ENCODE results near the gene PRTFDC1. TPM values are rescaled to one million over a fixed set of nuclear protein-coding genes. Genes with fewer than 3 reads are reported as not detected.

The PRTFDC1 gene
- total RNA-seq, 1 experiment from 2014 or later, result 22.7 TPM

DNA sequence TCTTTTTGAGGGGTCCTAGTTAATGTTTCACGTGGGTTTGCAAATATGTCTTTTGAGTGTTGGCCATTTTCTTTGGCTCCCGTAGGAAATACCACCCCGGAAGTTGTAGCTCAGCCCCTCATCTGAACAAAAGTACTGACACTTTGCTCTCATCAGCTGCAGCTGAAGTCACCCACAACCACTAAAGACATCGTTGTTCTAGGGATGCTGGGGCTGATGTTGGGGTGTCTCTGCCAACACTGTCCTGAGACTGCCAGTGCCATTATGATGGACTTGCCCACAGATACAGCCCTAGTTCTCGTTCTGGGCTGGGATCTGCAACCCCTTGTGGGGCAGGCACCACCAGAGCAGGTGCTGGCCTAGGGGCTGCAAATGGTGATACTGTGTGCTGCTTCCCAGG lies 146.1 kb downstream of the PRTFDC1 start:
- CTCF ChIA-PET, result no interaction called here
- H3K9me3 Mint-ChIP-seq (ENCODE audit: low read depth, unreplicated experiment), result no peaks in the 10 kb centered on the region
- intact Hi-C loops (cut with micrococcal nuclease; ENCODE audit: unreplicated experiment), result no loop called here
- H3K4me1 Mint-ChIP-seq (ENCODE audit: low read depth, unreplicated experiment), result no peaks in the 10 kb centered on the region
- H3K4me3 Mint-ChIP-seq (ENCODE audit: low read depth, unreplicated experiment), result no peak overlapping the region
- no TSS peak for BruUV-seq (replicated peaks)
- no peak overlapping the region for H3K27ac Mint-ChIP-seq (ENCODE audit: unreplicated experiment)
- no peaks in the 10 kb centered on the region for H3K27me3 Mint-ChIP-seq (ENCODE audit: unreplicated experiment)
- H3K36me3 Mint-ChIP-seq (ENCODE audit: insufficient read depth, unreplicated experiment), result no peaks in the 10 kb centered on the region
- TF ChIP-seq CTCF (IDR thresholded peaks at IDR 0.05; ENCODE audit: unreplicated experiment), result no peak
- no peak for DNase-seq

GRCh38 chr10:24804956-24805355 lies 147.4 kb downstream of the PRTFDC1 start:
- no peak for TF ChIP-seq CTCF (IDR thresholded peaks at IDR 0.05; ENCODE audit: unreplicated experiment)
- H3K4me1 Mint-ChIP-seq (ENCODE audit: low read depth, unreplicated experiment), result no peaks in the 10 kb centered on the region
- H3K9me3 Mint-ChIP-seq (ENCODE audit: low read depth, unreplicated experiment), result no peaks in the 10 kb centered on the region
- no peaks in the 10 kb centered on the region for H3K27me3 Mint-ChIP-seq (ENCODE audit: unreplicated experiment)
- BruUV-seq (replicated peaks), result no TSS peak
- CTCF ChIA-PET, result interaction anchor here (0.6 to 1.4 kb wide), 2 partner anchors 10 to 103 kb away, joined by 3 to 5 read pairs; no protein-coding TSS in a partner anchor
- intact Hi-C loops (cut with micrococcal nuclease; ENCODE audit: unreplicated experiment), result no loop called here
- no peak for DNase-seq
- H3K36me3 Mint-ChIP-seq (ENCODE audit: insufficient read depth, unreplicated experiment), result no peaks in the 10 kb centered on the region
- H3K27ac Mint-ChIP-seq (ENCODE audit: unreplicated experiment), result no peak overlapping the region
- H3K4me3 Mint-ChIP-seq (ENCODE audit: low read depth, unreplicated experiment), result no peak overlapping the region

DNA sequence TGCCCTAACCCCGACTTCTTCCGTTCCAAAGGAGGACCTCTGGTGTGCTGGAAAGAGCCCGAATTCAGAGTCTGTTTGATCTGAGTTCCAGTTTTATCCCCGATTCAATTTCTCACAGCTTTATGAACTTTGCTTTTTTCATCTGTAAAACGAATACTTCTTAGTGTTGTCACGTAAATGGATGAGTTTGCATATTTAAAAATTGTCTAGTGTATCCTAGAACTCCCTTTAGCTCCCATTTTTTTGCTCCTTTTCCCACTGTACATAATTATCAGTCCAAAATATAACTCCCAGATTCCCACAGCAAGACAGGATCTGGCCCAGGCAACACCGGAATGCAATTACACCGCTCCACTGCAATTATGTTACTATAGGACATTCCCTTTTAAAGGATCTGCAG lies 148.0 kb downstream of the PRTFDC1 start:
- Mint-ChIP-seq H3K27me3 (ENCODE audit: unreplicated experiment) (no peaks in the 10 kb centered on the region), H3K4me1 (ENCODE audit: low read depth, unreplicated experiment) (no peaks in the 10 kb centered on the region), H3K36me3 (ENCODE audit: insufficient read depth, unreplicated experiment) (no peaks in the 10 kb centered on the region), H3K9me3 (ENCODE audit: low read depth, unreplicated experiment) (no peaks in the 10 kb centered on the region), H3K4me3 (ENCODE audit: low read depth, unreplicated experiment) (no peak overlapping the region), H3K27ac (ENCODE audit: unreplicated experiment) (no peak overlapping the region)
- DNase-seq, result no peak
- CTCF ChIA-PET, result interaction anchor here (1.4 kb wide), 1 partner anchor 11 kb away, joined by 5 read pairs; no protein-coding TSS in a partner anchor
- TF ChIP-seq CTCF (IDR thresholded peaks at IDR 0.05; ENCODE audit: unreplicated experiment), result no peak
- intact Hi-C loops (cut with micrococcal nuclease; ENCODE audit: unreplicated experiment), result no loop called here
- no TSS peak for BruUV-seq (replicated peaks)

GRCh38 chr10:24802378-24802777 lies 150.0 kb downstream of the PRTFDC1 start:
- H3K36me3 Mint-ChIP-seq (ENCODE audit: insufficient read depth, unreplicated experiment), result no peaks in the 10 kb centered on the region
- intact Hi-C loops (cut with micrococcal nuclease; ENCODE audit: unreplicated experiment), result no loop called here
- no peak for TF ChIP-seq CTCF (IDR thresholded peaks at IDR 0.05; ENCODE audit: unreplicated experiment)

More at GRCh38 chr10:24802378-24802777, 150.0 kb downstream of the PRTFDC1 start:
- Mint-ChIP-seq H3K4me3 (ENCODE audit: low read depth, unreplicated experiment) (no peak overlapping the region), H3K27me3 (ENCODE audit: unreplicated experiment) (no peaks in the 10 kb centered on the region), H3K9me3 (ENCODE audit: low read depth, unreplicated experiment) (no peaks in the 10 kb centered on the region), H3K27ac (ENCODE audit: unreplicated experiment) (no peak overlapping the region), H3K4me1 (ENCODE audit: low read depth, unreplicated experiment) (no peaks in the 10 kb centered on the region)
- no peak for DNase-seq
- CTCF ChIA-PET, result no interaction called here
- no TSS peak for BruUV-seq (replicated peaks)
